GM19240 (cell line): Measurements from ENCODE around the gene CD300LD.

Source experiments
- DNase-seq: peaks from one replicate; pipeline ENCODE4 v3.0.0; 2011; ENCODE audit warnings: low spot score; ENCODE audit not compliant: insufficient read length

CD300LD gene

DNA sequence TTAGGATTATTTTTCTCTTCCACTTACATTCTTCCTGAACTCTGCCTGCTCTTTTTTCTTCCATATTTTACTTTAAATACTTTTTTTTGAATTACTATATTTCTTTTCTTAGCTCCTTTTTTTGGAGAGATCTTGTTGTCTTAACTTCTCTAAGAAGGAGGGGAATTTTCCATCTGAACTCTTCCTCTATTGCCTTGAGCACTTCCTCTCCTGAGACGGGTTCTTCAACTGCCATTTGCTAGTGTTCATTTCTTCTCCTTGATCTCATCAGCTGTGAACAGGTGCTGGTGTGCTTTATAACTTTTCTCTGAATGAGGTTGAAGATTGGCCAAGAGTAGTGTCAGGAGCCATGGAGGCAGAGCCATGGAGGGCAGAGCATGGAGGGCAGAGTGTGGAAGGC lies 15.1 kb upstream of the CD300LD start:
- no peak for DNase-seq

DNA sequence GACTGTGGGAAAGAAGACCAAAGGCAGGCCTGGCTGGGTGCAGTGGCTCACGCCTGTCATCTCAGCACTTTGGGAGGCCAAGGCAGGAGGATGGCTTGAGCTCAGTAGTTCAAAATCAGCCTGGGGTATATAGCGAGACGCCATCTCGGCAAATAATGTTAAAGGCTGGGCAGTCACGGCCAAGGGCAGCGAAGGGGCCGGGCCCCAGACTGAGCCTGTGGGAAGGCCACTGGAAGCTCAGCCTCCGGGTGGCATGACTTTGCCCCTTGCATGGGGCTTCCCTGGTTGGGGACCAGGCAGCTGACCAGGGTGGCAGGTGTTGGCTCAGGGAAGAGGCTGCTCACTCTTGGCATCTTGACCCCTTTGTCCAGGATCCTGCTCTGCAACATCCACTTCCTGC lies 14.0 kb upstream of the CD300LD start:
- DNase-seq: no peak

DNA sequence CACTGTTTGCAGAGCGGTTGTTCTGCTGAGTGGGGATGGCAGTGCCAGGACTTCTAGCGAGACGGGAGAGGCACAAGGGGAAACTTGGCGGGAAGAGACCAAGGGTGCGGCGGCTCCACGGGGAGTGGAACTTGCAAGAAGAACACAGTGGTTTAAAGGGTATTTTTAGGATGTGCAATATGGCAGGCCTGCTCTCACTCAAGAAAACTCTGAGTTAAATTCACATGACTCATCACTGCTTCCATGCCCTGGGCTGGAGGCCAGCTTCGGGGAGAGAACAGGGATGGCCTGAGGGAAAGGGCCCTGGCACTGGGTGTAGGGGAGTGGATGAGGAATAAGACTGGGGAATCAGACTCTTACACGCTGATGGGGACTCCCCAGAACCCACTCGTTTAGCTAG lies 13.3 kb upstream of the CD300LD start:
- no peak for DNase-seq

DNA sequence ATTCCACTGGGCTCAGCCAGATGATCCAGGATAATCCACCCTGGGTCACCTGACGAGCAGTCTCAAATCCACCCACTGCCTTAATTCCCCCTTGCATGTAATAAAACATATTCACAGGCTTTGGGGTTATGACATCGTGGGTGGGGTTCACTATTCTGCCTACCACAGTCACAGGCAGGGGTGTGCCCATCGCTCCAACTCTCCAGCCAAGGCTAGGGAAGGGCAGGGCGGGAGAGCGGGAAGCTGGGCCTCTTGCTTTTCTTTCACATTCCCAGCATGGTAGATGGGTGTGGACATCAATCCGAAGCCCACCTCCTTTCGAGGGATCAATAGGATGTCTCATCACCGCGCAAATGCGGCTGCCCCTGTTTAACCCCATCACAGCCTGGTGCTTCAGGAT lies 12.7 kb upstream of the CD300LD start:
- no peak for DNase-seq

DNA sequence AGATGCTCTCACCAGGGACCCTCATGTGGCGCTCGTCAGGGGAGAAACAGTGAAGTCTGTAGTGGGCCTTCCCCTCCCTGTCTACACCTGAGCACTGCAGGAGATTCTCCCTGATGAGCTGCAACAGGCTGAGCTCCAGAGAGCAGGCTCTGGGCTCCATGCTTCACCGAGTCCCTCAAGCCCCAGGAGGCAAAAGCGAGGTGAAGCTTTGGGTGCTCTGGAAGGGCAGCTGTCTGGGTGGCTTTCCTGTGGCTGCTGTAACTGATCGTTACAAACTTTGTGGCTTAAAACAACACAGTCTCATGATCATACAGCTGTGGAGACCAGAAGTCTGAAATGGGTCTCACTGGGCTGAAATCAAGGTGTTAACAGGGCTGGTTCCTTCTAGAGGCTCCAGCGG lies 12.1 kb upstream of the CD300LD start:
- no peak for DNase-seq

DNA sequence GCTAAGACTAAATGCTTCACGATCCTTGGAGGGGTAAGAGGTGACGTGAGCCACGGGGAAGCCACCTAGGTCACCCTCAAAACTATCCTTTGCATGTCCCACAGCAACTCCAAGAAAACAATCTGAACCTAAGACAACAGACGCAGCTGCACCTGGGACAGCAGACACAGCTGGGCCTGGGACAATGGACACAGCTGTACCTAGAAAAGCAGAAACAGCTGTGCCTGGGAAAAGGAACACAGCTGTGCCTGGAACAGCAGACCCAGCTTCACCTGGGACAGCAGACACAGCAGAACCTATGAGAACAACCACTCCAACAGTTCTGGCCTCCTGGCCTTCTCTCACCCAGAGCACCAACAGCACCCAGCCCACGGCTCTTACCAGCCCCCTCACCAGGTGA lies 11.7 kb upstream of the CD300LD start:
- no peak for DNase-seq

DNA sequence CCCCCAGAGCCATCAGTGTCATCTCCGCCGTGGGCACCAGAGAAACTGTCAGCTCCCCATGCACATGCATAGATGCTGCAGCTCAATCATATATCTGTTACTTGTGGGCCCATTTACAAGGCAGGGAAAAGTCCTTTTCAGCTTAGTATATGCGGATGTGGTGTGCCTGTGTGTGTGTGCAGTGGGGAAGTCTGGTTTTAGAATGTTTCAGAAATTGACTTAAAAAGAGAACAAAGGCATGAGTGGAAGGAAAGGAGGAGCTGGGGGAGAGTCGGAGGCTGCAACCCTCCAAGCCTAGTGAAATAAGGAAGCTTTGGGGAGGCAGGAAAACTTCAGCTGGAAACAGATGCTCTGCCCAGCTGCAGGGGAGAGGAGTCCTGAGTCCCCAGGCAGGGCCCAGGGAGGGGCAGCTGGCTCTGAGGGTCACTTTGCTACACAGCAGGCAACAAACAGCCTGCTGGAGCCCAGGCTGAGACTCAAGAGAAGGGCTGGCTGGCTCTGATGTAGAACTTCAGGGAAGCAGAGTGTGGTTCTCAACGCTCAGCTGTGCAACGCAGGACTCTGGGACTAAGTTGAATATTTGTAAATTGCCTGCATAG lies 11.1 kb upstream of the CD300LD start:
- no peak for DNase-seq

DNA sequence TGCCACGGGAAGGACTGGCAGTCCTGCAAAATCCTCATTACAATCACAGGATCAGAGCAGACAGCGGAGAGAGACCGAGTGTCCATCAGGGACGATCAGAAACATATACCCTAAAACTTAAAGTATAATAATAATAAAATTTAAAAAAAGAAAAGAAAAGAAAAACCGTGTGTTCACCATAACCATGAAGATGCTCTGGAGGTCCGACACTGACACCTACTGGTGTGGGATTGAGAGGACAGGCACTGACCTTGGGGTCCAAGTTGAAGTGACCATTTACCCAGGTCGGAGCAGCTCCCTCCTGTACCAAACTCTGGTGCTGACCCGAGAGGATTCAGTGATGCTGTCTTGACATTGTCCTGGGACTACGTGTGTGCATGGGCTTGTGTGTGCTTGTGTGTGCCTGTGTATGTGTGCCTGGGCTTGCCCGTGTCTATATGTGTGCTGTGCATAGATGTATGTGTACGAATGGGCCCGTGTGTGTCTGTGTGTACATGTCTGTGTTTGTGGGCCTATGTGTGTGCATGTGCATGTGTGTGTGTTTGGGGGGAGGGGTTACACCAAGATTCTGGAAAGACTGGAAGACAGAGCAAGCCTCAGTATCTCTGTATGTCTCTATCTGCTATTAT lies 10.0 kb upstream of the CD300LD start:
- DNase-seq: peak; percentile 19

DNA sequence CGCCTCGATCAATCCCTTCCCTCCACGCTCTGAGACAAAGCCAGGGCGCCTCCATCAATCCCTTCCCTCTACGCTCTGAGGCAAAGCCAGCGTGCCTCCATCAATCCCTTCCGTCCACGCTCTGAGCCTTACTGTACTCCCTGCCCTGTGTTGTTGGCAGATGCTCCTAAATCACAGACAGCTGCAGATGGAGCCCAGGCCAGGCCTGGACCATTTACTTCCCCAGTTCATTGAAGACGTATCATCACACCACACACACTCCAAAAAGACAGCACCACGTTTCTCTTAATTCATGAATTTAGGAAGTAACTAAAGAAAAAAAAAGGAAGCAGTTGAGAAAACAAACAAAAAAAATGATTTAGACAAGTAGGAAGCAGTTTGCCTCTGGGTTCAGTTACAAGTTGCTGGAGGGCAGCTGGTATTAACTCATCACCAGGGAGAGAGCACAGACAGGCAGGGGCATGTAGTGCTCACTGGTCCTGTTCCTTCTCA lies 7.4 kb upstream of the CD300LD start:
- DNase-seq: no peak

DNA sequence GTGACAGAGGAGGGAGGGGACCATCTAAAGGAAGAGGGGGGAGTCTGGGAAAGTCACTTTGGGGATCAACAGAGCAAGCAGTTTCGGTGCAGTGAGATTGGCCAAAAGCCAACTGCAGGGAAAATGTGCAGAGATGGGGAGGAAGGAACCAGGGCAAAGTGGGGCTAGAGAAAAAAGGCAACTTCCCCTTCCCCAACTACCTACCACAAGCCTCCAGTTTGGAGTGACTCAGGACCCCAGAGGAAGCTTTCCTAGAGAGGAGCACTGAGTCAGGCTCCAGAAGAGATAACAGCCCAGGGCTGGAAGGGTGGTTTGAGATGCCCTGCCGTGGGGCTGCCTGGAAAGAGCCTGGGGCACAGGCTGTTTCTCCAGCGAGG lies 6.9 kb upstream of the CD300LD start:
- DNase-seq: no peak

DNA sequence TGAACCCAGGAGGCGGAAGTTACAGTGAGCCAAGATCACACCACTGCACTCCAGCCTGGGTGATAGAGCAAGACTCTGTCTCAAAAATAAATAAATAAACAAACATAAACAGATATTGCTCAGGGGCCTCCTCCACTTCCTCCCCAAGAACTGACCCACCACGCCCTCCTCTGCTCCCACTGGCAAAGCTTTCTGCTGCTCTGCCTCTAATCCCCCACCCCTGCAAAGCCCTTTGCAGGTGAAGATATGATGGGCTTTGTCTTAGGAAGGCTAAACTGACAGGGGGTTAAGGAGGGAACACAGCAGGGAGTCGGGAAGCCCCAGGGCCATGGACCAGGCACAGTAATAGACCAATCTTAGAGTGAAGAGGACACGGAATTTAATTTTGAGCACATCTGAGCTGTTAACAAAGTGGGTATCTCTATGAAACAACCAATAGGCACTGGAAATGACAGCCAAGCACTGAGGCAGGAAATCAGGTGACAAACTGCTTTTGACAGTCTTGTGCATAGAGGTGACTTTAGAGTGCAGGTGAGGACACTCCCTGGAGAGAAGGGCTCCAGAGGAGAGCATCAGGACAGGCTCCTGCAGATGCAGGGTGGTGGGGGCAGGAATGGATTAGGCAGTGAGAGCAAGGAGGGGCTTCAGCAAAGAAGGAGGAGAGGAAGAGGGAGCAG lies 6.4 kb upstream of the CD300LD start:
- DNase-seq: no peak

DNA sequence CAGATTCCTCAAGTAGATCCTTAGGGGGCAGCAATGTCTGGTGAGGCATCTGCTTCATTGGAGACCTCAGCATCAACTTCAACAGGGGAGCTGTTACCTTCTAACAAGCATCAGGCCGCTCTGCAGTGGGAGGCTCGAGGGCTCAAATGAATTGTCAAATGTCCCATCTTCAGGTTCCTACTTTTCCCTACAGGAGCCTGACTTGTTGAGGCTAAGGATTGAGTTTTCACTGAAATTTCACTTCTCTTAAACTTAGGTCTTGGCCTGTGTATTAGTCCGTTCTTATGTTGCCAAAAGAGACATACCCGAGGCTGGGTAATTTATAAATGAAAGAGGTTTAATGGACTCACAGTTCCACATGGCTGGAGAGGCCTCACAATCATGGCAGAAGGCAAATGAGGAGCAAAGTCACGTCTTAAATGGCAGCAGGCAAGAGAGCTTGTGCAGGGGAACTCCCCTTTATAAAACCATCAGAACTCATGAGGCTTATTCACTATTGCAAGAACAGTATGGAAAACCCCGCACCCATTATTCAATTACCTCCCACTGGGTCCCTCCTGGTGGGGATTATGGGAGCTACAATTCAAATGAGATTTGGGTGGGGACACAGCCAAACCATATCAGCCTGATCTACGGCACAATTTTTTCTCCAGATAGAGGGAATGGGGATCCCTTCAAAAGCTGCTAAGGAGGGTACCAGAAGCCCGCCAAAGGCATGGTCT lies 5.1 kb upstream of the CD300LD start:
- DNase-seq: no peak

DNA sequence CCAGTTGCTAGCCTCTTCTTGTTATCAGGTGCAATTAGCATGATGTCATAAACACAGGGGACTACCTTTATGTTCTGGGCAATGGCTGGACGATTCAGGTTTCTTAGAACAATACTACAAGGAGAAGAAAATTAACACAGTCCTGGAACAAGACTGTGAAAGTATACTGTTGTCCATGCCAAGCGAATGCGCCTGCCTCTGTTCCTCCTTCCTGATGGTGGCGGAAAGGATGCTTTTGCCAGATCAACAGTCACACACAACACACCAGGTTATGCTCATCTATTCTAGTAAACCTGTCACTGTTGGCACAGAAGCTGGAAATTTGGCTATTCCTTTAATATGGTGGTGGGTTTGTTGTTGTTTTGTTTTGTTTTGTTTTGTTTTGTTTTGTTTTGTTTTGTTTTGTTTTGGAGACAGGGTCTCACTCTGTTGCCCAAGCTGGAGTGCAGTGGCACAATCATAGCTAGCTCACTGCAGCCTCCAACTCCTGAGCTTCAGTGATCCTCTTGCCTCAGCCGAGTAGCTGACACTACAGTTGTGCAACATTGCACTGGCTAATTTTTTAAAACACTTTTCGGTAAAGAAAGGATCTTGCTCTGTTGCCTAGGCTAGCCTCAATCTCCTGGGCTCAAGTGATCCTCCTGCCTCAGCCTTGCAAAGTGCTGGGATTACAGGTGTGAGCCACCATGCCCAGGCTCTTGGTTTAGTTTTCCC lies 3.1 kb upstream of the CD300LD start:
- DNase-seq: no peak

DNA sequence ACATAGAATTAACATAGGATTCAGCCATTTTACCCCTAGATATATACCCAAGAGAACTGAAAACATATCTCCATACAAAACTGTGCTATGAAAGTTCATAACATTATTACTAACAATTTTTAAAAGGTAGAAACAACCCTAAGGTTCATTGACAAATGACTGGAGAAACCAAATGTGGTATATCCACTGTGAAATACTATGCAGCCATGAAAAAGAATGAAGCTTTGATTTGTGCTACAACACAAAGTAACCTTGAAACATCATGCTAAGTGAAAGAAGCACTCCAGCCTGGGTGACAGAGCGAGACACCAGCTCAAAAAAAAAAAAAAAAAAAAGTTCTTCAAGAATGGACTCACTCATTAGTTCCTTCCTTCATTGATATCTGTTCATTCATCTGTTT lies 580 bp downstream of the CD300LD start:
- no peak for DNase-seq

DNA sequence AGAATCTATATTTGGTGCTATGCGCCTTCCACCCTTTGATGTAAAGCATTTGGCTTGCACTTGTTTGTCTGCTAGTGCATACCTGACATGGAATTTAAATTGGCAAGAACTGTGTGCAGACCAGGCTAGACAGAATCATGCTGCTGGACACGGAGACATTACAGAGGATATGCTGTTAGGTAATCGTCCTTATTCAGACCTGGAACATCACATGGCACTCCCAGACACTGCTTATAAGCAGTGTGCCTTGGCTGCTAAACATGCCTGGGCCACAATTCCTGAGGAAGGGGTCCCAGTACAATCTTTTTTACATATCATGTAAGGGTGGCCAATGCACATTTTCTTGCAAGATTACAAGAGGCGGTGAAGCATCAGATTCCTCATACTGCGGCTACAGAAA lies 6.4 kb downstream of the CD300LD start:
- no peak for DNase-seq

DNA sequence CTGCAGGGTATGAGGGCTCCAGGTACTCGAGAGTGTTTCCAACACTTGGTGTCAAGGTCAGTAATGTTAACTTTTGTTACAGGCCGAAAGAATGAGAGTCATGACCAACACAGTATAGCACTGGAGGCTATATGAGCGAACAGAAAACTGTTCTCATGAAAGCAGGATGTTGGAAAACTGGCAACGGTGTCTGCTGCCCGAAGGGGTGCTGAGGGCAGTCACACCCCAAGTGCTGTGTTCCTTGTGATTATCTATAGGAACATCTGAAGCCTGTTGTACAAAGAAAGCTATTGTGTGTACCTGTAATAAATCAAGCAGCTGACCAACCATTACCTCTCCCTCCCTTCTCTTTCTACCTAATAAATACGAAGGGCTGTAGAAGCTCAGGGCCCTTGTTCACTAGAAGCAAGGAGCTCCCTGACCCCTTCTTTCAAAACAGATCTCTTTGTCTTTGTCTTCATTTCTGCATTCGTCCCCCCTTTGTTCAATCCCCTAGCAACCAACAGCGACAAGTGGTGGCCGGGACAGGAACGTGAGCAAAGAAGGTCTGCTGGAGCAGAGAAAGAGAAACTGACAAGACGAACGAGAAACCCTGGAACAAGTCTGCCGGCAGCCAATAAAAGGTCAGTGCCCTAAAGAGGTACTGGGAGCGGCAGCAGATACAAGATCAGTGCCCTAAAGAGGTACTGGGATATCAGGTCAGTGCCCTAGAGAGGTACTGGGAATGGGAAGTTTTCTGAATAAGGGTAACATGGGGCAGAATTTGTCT lies 7.6 kb downstream of the CD300LD start:
- no peak for DNase-seq

DNA sequence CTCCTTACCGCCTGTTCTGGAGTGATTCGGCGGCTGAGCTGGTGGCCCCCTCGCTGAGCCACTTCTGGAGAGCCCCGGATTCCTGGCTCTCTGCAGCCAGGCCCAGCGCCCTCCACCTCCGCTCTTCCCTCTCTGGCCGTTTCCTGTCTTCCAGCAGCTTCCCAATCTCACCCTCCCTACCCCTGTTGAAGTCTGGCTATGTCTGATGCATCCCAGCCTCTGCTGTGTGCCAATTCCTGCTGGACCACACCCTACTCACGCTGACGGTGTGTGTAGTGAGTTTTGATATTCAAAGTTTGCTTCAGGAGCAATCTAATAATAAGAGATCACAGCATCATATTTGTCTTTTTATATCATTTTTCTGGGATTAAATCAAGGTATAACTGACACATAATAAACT lies 9.4 kb downstream of the CD300LD start:
- no peak for DNase-seq

DNA sequence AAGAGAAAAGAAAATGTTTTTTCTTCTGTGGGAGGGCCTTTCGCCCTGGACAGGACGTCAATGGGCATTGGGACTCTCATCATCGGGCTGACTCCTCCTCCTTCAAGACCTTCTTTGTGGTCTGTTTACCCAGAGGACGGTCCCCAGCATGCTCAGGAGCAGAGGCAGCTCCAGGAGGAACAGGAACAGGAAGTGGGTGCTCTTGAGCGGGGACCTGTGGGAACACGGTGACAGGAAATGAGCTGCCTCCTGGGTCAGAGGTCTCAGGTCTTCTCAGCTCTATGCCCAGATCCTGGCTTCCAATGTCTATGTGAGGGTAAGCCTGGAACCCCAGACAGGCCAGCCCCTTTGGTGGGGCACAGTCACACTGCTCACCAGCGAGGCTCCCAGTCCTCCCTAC lies 12.2 kb downstream of the CD300LD start:
- DNase-seq: no peak

DNA sequence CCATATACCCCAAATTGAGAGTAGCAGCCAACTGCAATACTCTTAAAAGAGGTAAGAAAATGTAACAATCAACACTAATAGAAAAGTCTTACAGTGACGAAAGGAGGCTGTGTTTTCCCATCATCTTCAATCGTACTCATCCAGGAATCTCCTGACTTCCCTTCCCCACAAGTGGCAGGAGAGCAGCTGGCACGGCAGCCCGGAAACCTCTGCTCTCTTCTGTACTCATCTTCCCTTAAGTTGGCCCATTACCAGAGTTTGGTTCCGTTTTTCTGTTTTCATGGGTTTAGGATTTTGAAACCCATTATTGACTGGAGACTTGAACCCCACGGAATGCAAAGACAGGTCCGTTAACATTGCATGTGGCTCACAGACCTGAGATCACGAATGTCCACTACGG lies 13.1 kb downstream of the CD300LD start:
- DNase-seq: no peak

DNA sequence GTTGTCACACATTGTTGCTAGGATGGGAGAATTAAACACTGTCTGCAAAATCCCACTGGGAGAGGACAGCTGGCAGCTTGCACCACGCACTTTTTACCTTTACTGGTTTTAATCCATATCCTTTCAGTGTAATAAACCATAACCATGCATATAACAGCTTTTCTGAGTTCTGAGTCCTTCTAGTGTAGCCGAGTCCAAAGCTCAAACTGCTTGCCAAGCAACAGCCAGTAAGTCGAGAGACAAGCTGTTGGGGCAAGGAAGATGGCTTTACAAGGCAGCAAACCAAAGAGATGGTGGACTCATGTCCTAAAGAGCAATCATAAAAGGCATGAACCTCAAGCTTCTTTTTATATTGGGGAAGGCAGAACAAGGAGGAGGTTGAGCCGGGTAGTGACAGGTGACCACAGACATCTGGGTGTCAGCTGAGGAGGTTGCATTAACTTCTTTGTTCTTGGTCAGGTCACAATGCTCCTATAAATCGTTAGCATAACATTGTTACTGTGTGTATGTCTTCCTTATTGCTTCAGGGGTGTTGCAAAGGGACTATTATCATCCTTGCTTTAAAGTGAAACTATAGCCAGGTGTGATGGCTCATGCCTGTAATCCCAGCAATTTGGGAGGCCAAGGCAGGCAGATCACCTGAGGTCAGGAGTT lies 17.5 kb downstream of the CD300LD start:
- no peak for DNase-seq
